OCI-LY7 (cell line): Measurements from ENCODE around the gene CORO2A. TPM values are rescaled to one million over a fixed set of nuclear protein-coding genes. Genes with fewer than 3 reads are reported as not detected.

Source experiments
- BruUV-seq: library from RNA; stranded (reverse); fragments of 400-500 nt; replicated peaks from 2 replicates; lab custom pipeline; 2021; lab: Mats Ljungman, UMichigan
- CTCF ChIA-PET: fragments of 300-600 bp; sonication (Branson Sonifier 250); formaldehyde crosslinking; loops from one replicate; lab custom pipeline; 2022; ENCODE audit warnings: antibody characterized with exemption; ENCODE audit not compliant: unreplicated experiment; lab: Charles Lee
- POLR2A ChIA-PET: fragments of 300-600 bp; sonication (Branson Sonifier 250); formaldehyde crosslinking; loops from one replicate; lab custom pipeline; 2022; ENCODE audit warnings: antibody characterized with exemption; lab: Charles Lee
- DNase-seq: peaks from one replicate; pipeline ENCODE4 v3.0.0-alpha.2; 2015; ENCODE audit warnings: low spot score
- H2AFZ ChIP-seq: fragments of 200-600 bp; sonication (generic), shearing (Covaris generic); 2 replicates; pipeline ENCODE4 v1.6.1; 2014; ENCODE audit warnings: mild to moderate bottlenecking, antibody characterized with exemption, low read length, moderate library complexity
- H3K27ac ChIP-seq: fragments of 200-600 bp; sonication (generic); 2 replicates; pipeline ENCODE4 v1.5.1; 2014; ENCODE audit warnings: mixed run types, low read depth, mild to moderate bottlenecking, moderate library complexity, low read length, inconsistent platforms; ENCODE audit not compliant: poor library complexity, severe bottlenecking
- H3K36me3 ChIP-seq: fragments of 200-600 bp; sonication (generic); 2 replicates; pipeline ENCODE4 v1.6.1; 2014; ENCODE audit warnings: mild to moderate bottlenecking, antibody characterized with exemption, low read length, moderate library complexity, mixed read lengths; ENCODE audit not compliant: insufficient read depth
- H3K4me1 ChIP-seq: fragments of 200-600 bp; sonication (generic); 2 replicates; pipeline ENCODE4 v1.5.1; 2014; ENCODE audit warnings: mild to moderate bottlenecking, low read length; ENCODE audit not compliant: insufficient read depth, poor library complexity, severe bottlenecking
- H3K4me2 ChIP-seq: fragments of 200-600 bp; sonication (generic); 2 replicates; pipeline ENCODE4 v1.6.1; 2014; ENCODE audit warnings: mild to moderate bottlenecking, low read length
- H3K4me3 ChIP-seq: fragments of 200-600 bp; sonication (generic); 2 replicates; pipeline ENCODE4 v1.5.1; 2014; ENCODE audit warnings: mild to moderate bottlenecking, low read depth, low read length; ENCODE audit not compliant: poor library complexity, severe bottlenecking
- H3K79me2 ChIP-seq: fragments of 200-600 bp; sonication (generic); 2 replicates; pipeline ENCODE4 v1.6.1; 2016; ENCODE audit warnings: low read depth, mild to moderate bottlenecking, low read length, moderate library complexity, mixed read lengths; ENCODE audit not compliant: insufficient read depth
- H3K9me2 ChIP-seq: fragments of 200-600 bp; sonication (generic); 2 replicates; pipeline ENCODE4 v1.6.1; 2016; ENCODE audit warnings: mild to moderate bottlenecking, low read length, mixed read lengths; ENCODE audit not compliant: insufficient read depth
- H3K9me3 ChIP-seq: fragments of 200-600 bp; sonication (generic); 2 replicates; pipeline ENCODE4 v1.6.1; 2014; ENCODE audit warnings: mild to moderate bottlenecking, mixed run types, low read length, mixed read lengths
- H4K20me1 ChIP-seq: fragments of 200-600 bp; sonication (generic); 2 replicates; pipeline ENCODE4 v1.6.1; 2014; ENCODE audit warnings: mild to moderate bottlenecking, antibody characterized with exemption, low read length, moderate library complexity, mixed read lengths; ENCODE audit not compliant: insufficient read depth
- EZH2phosphoT487 ChIP-seq: fragments of 200-600 bp; sonication (generic); IDR thresholded peaks from 2 replicates; pipeline ENCODE4 v1.6.1; 2018; ENCODE audit warnings: low read depth, borderline replicate concordance, mild to moderate bottlenecking, mixed run types, antibody characterized with exemption, low read length, moderate library complexity, mixed read lengths
- intact Hi-C: fragments of 100-400 bp; cut with micrococcal nuclease; formaldehyde crosslinking; loops from one replicate; pipeline ENCODE4 v1.10.0; 2022; ENCODE audit not compliant: unreplicated experiment
- total RNA-seq, 2 experiments: library from RNA; depleted of rRNA in 1 of 2; stranded (reverse); fragments of >200 nt in 1 of 2; shearing (Covaris generic) in 1 of 2; gene quantifications; 2 replicates each; pipeline ENCODE4 v1.2.3, GENCODE V29; 2014 to 2022
- TF ChIP-seq, protein P1 (sequence below): fragments of 200-600 bp; sonication (generic); conservative IDR thresholded peaks from 2 replicates; pipeline ENCODE4 v1.5.1; 2014; ENCODE audit warnings: mild to moderate bottlenecking, antibody characterized with exemption, low read length, moderate library complexity, mixed read lengths

Gene CORO2A
- total RNA-seq, 2 experiments from 2014 or later, result 1.8 to 3.9 TPM

DNA sequence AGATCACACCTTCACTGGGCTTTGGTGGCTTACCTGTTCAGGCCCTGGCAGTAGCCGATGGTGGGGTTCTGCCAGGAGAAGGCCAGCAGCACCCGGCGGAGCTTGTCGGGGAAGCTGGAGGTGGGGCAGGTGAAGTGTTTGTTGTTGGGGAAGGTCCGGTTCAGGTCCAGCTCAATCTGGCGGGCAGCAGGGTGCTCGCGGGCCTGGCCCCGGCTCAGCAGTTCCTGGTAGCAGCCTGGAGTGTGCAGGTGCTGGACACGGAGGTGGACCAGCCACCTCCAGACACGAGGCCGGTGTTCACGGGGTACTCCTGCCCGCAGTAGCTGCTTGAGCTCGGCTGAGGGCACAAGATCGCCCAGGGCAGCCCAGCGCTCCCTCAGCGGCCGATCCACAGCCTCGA, 16.2 kb upstream of the CORO2A start:
- no peak for TF ChIP-seq EZH2phosphoT487
- TF ChIP-seq, protein P1, sequence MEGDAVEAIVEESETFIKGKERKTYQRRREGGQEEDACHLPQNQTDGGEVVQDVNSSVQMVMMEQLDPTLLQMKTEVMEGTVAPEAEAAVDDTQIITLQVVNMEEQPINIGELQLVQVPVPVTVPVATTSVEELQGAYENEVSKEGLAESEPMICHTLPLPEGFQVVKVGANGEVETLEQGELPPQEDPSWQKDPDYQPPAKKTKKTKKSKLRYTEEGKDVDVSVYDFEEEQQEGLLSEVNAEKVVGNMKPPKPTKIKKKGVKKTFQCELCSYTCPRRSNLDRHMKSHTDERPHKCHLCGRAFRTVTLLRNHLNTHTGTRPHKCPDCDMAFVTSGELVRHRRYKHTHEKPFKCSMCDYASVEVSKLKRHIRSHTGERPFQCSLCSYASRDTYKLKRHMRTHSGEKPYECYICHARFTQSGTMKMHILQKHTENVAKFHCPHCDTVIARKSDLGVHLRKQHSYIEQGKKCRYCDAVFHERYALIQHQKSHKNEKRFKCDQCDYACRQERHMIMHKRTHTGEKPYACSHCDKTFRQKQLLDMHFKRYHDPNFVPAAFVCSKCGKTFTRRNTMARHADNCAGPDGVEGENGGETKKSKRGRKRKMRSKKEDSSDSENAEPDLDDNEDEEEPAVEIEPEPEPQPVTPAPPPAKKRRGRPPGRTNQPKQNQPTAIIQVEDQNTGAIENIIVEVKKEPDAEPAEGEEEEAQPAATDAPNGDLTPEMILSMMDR, result no peak
- no TSS peak for BruUV-seq
- Histone ChIP-seq H3K4me3 (no peak overlapping the region), H3K36me3 (no peaks in the 10 kb centered on the region), H3K4me2 (no peak overlapping the region), H4K20me1 (no peaks in the 10 kb centered on the region), H3K79me2 (no peaks in the 10 kb centered on the region), H3K4me1 (peaks cover 13% of the 10 kb centered on the region), H3K9me3 (no peaks in the 10 kb centered on the region), H3K27ac (no peak overlapping the region), H3K9me2 (no peaks in the 10 kb centered on the region), H2AFZ (no peak overlapping the region)
- ChIA-PET CTCF (no interaction called here), POLR2A (interaction anchor here (1.2 kb wide), 1 partner anchor 48 kb away, joined by 9 read pairs; no protein-coding TSS in a partner anchor)
- intact Hi-C loops, result no loop called here
- DNase-seq, result no peak

DNA sequence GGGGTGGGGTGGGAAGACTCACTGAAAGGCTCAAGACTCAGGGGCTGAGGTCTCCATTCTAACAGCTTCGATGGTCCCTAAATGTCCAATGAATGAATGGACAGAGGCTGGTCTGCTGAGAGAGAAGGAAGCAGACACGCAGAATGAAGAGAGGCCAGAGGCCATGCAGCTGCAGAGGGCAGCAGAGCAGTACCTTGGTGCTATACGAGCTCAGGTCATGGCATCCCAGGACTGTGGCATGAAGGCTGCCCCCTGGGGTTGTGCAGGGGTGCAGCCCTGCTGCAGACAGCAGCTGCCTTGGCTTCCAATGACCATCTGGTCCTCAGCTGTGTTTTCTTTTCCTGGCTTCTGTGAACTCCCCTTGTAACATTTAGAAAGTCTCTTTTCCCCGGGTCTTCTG, 15.2 kb upstream of the CORO2A start:
- intact Hi-C loops, result no loop called here
- ChIA-PET CTCF (no interaction called here), POLR2A (interaction anchor here (0.5 kb wide), 1 partner anchor 1397 kb away, joined by 8 read pairs; no protein-coding TSS in a partner anchor)
- Histone ChIP-seq H3K4me2 (no peak overlapping the region), H3K9me3 (no peaks in the 10 kb centered on the region), H3K79me2 (no peaks in the 10 kb centered on the region), H2AFZ (no peak overlapping the region), H3K36me3 (no peaks in the 10 kb centered on the region), H3K4me3 (no peak overlapping the region), H3K27ac (no peak overlapping the region), H4K20me1 (no peaks in the 10 kb centered on the region), H3K9me2 (no peaks in the 10 kb centered on the region), H3K4me1 (peaks cover 13% of the 10 kb centered on the region)
- BruUV-seq, result no TSS peak
- DNase-seq, result no peak
- TF ChIP-seq, protein P1, result peak; percentile 37; the same call in 1 of the 2 replicates
- no peak for TF ChIP-seq EZH2phosphoT487

DNA sequence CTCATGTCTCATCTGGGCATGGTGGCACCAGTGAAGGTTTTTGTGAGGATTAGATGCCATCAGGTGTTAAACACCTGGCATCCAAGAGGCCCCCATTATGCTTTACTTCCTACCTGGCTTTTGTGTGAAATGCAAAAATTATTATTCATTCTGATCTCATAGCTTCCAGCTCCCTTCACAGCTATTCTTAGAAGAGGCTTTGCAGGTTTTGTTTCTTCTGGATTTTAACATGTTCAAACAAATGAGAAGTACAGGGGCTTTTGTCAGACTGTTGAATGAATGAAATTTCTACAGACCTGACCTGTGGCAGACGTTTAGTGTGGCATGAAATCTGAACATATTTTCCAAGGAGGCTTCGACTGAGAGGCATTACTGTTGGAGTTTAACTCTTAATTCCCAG, 14.3 kb upstream of the CORO2A start:
- intact Hi-C loops, result no loop called here
- no peaks in the 10 kb centered on the region for H3K9me3 ChIP-seq
- POLR2A ChIA-PET, result no interaction called here

More for the DNA sequence above, 14.3 kb upstream of the CORO2A start:
- Histone ChIP-seq H3K4me3 (no peak overlapping the region), H3K9me2 (no peaks in the 10 kb centered on the region), H3K79me2 (no peaks in the 10 kb centered on the region), H3K4me1 (peaks cover 13% of the 10 kb centered on the region), H3K27ac (no peak overlapping the region), H3K36me3 (no peaks in the 10 kb centered on the region), H3K4me2 (no peak overlapping the region), H2AFZ (no peak overlapping the region), H4K20me1 (no peaks in the 10 kb centered on the region)
- no peak for DNase-seq
- BruUV-seq, result no TSS peak
- CTCF ChIA-PET, result no interaction called here
- TF ChIP-seq EZH2phosphoT487, result no peak
- TF ChIP-seq, protein P1, result no peak
